ENCODE results near the gene SH3YL1.

GRCh38 chr2:289362-290089 lies 25.7 kb upstream of the SH3YL1 start:
- TF ChIP-seq CTCF (IDR thresholded peaks at IDR 0.05) (no peak), POLR2A (IDR thresholded peaks at IDR 0.05) (no peak)
